Fibroblast of skin of right biceps (primary cell): ENCODE measurements around the gene FANCB.

Experiments
- DNase-seq: peaks from one replicate; pipeline ENCODE4 v3.0.0-alpha.2; 2013

FANCB gene

DNA sequence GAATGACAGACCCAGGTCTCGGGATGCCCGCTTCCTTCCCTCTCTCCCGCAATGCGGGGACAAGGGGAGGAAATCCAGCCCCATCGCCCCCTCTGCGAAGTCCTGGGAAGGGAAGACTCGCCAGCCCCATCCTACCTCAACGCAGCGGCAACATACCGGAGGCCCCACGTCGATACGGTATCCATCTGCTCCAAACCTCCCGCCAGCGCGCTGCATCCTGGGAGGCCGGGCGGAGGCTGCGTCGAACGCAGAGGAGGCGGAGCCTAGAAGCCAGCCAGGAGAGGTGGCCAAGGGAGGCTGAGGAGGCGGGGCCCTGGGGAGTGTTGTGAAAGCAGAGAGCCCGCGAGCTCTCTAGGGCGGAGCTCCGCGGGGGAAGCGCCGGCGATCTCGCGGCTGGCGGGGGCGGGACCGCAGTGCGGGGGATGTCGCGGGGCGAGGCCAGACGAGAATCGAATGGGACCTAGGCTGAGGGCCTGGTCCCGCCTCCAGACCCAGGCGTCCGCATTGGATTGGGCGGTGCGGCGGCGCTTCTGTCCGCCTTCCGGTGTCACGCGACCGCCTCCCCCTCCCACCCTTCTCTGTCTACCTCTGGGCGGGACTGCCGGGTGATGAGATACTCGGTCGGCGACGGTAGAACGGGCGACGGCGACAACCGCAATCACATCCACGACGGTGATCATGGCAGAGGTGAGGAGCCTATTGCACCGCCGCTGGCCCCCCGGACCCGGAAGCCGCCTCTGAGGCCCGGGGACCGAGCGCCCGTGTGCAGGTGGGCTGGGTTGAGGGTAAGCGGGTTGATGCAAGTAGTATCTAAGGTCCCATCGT is at the start of gene FANCB, which contains the start of gene MOSPD2:
TSS of gene FANCB (minus strand) at position 219 of the 825 bp plus-strand sequence. CDS start 7,559 bp downstream, outside the sequence.
TSS of gene MOSPD2 (plus strand) at position 571 of the 825 bp plus-strand sequence. CDS start at position 679, 108 bp downstream.
- DNase-seq: peak; percentile 94

- DNase-seq: peak; percentile 84
These were observed 49.6 kb upstream of the FANCB start for GRCh38 chrX:14922437-14922836.

- peak; percentile 61 for DNase-seq
These were observed 47.3 kb upstream of the FANCB start for GRCh38 chrX:14920196-14920595.

GRCh38 chrX:14919407-14919806 is 46.5 kb upstream of the FANCB start:
- DNase-seq: no peak

- DNase-seq: peak; percentile 78
These were observed 43.3 kb upstream of the FANCB start for GRCh38 chrX:14916017-14916674.

GRCh38 chrX:14915596-14915995 is 42.7 kb upstream of the FANCB start:
- DNase-seq: peak; percentile 17

GRCh38 chrX:14913241-14913640 is 40.4 kb upstream of the FANCB start:
- no peak for DNase-seq

DNA sequence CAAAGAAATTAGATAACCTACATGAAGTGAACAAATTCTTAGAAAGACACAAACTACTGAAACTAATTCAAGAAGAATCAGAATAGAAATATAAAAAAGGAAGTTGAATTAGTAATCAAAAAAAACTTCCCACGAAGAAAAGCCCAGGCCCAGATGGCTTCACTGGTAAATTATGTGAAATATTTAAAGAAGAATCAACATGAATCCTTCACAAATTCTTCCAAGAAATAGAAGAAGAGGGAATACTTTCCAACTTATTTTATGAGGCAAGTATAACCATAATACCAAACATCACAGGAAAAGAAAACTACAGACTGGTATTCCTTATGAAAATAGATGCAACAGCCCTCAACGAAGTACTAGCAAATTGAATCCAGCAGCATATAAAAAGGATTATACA is 31.0 kb upstream of the FANCB start:
- peak; percentile 46 for DNase-seq

- DNase-seq: no peak
These were observed 29.7 kb upstream of the FANCB start for GRCh38 chrX:14902537-14902936.

DNA sequence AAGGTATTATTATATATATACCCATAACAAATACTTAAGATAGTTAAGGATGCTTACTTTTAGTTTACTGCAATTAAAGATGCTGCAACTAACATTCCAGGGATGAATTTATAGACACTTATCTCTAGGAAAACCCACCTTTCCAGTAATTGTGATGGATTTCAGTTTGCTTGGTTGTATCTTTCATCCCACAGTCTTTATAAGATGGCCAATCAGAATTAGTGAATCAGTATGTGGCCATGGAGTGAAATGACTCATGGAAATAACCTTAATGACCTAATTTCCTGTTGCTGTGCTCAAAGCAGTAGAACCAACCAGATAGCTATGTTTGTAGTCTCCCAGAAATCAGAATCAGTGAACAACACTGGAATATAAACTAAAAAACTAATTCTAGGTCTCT is 26.7 kb upstream of the FANCB start:
- DNase-seq: peak; percentile 68

- no peak for DNase-seq
These were observed 24.2 kb upstream of the FANCB start for GRCh38 chrX:14897042-14897441.

GRCh38 chrX:14896273-14896672 is 23.4 kb upstream of the FANCB start:
- DNase-seq: no peak

- no peak for DNase-seq
These were observed 13.4 kb upstream of the FANCB start for GRCh38 chrX:14886252-14886651.

DNA sequence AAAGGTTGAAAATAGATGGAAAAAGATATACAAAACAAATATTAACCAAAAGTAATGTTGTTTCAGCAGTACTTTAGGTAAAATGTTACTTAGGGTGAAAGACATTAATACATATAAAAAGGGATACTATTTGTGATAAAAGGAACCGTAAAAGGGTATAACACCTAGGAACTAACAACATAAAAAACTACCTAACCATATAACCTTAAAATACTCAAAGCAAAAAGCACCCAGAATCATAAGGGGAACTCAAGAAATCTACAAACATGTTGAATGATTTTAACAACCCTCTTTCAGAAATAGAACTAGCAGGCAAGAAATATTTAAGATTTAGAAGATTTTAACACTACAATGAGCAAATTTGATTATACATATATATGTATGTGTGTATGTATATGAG is 11.8 kb upstream of the FANCB start:
- DNase-seq: no peak

DNA sequence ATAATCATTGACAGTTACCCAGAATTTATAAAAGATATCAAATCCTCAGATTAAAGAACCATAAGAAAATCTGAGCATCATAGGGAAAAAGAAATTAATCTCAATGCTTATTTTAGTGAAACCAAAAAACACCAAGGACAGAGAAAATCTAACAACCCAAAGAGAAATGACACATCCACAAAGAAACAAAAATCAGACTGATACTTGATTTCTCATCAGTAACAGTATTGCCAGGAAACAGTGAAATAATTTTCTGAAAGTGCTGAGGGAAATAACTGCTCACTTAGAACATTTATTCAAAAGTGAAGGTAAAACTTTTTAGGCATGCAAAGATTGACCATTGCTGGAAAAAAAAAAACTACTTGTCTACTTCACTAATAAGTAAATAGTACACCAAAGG is 11.0 kb upstream of the FANCB start:
- no peak for DNase-seq

- no peak for DNase-seq
These were observed 2.8 kb upstream of the FANCB start for GRCh38 chrX:14875624-14876023.

GRCh38 chrX:14873676-14874049 is 794 bp upstream of the FANCB start:
- no peak for DNase-seq

DNA sequence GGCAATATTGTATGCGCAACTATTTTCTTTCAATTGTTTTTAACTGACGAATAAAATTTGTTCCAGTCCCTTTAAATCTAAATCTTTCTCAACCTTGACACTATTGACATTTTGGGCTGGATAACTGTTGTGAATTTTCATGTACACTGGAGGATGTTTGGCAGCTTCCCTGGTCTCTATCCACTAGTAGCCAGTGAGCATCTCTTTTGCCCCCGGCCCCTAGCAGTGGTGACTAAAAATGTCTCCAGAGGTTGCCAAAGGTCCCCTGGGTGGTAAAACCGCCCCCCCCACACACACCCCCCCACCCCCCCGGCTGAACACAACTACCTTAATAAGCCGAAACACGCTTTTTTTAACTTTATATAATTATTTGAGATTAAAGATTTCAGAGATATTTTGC is 514 bp downstream of the FANCB start:
- DNase-seq: no peak

DNA sequence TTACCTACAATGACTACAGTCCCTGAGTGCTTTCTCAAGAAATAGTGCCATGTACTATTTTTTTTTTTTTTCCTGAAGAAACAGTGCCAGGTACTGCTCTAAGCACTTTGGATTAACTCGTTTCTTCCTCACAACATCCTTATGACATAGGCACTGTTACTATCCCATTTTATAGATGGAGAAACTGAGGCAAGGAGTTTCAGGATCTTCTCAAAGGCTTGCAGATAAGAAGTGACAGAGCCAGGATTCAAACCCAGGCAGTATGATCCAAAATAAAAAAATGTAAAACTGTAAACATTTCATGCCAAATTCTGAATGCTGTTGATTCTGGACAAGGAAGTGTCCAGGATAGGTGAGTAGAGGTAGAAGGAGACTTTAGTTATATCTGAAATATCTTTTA is 1.1 kb downstream of the FANCB start:
- DNase-seq: no peak

DNA sequence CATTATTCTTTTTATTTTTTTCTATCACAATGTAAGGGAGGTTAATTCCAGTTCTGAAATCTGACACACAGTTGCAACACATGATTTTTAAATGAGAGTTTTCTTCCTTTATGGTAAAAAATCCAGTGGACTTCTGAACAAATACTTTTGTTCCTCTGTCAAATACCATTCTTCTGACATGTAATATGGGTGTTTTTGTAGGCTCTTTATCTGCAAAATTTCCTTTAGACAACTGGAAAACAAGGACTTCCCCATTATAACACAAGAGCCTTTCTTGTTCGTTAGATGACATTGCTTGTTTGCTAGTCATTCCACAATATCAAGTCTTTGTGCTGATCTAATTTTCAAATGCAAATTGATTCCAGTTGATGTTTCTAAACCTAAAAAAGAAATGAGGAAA is 7.7 kb downstream of the FANCB start:
- peak; percentile 34 for DNase-seq

DNA sequence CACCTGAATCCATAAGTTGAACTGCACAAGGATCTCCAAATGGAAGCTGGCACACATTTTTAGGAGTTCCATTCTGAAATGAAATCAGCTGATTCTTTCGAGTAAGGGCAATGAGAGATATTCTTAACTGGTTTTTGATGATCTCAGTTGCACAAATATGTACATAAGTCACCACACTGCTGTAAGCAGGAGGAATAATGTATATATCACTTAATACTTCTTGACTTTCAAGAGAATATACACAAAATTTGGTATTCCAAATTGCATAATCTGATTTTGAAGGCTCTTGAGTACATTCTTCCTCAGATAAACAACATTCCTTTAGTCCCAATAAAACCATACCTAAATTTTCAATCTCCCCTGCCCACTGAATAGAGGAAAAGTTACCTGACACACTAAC is 8.2 kb downstream of the FANCB start:
- peak; percentile 71 for DNase-seq

DNA sequence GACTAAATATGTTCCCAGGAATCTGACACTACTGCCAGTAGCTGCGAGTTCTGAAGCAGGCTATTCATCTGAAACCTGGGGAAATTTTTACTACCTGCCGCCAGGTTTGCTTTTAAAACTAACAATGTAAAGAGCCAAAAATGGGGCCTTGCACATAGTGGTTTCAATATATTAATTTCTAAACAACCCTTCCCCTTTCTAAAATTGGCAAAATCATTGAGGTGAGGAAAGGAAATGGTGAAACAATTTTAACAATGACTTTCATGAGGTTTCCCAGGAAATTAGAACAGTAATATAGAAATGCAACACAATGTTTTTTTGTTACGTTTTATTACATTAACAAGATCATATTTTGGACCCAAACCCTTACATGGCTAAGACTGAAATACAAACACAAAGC is 21.3 kb downstream of the FANCB start:
- no peak for DNase-seq

DNA sequence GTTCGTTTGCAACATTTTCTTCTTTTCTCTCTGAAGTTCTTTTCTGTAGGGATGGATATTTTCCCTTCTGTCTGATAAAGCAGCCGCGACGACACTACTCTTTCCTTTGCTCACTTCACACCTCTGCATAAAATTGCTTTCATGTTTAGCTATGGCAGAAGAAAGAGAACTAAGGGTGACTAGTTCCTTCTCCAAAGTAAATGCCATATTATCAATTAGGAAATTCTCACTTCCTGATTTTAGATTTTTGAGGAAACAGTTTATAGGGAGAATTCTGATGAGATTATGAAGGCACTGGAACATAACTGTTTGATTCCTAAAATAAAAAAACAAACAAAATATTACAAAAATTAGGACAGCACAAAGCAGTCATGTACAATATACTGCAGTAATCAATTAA is 29.2 kb downstream of the FANCB start:
- no peak for DNase-seq

DNA sequence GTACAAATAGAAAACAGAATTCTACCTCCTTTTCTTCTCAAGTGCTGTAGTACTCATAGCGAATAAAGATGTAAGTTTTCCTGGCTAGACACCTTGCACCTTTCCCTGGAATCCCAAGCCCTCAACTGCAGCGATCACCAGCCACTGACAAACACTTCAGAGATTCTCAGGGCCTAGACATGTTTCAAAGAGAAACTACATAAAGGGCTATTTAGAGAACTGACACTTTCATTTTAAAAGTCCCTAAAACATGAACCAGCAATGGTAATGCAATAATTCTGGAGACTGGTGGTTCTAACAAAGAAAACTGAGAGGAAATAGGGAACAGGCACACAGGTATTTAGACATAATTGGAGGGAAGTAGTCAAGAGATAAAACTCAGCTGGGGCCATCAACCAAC is 35.7 kb downstream of the FANCB start:
- DNase-seq: no peak
